Bronchial epithelial cell (primary cell): ENCODE data around the gene SH3BP2. TPM values are rescaled to one million over a fixed set of nuclear protein-coding genes. Genes with fewer than 3 reads are reported as not detected.

ENCODE experiments used
- DNase-seq: peaks from one replicate; pipeline ENCODE4 v3.0.0-alpha.2; 2010; ENCODE audit warnings: low read depth
- FAIRE-seq: peaks from 2 replicates; lab custom pipeline; 2011; peaks lifted over from hg19 to GRCh38; lab: Jason Lieb, UNC
- H3K27me3 ChIP-seq: 2 replicates; pipeline ENCODE4 v1.5.1; 2011; ENCODE audit warnings: low read length; ENCODE audit not compliant: control insufficient read depth, insufficient read depth
- H3K36me3 ChIP-seq: 2 replicates; pipeline ENCODE4 v1.5.1; 2011; ENCODE audit warnings: low read length; ENCODE audit not compliant: control insufficient read depth, insufficient read depth
- H3K4me3 ChIP-seq: 2 replicates; pipeline ENCODE4 v1.5.1; 2011; ENCODE audit warnings: mild to moderate bottlenecking, low read depth, low read length, control low read depth
- CTCF ChIP-seq: IDR thresholded peaks from 2 replicates; pipeline ENCODE4 v1.5.1; 2011; ENCODE audit warnings: mild to moderate bottlenecking, moderate library complexity, low read length, control low read depth, inconsistent platforms; ENCODE audit not compliant: insufficient read depth, severe bottlenecking
- total RNA-seq: library from RNA; depleted of rRNA; stranded (reverse); fragments of >200 nt; gene quantifications from 2 replicates; pipeline ENCODE4 v1.2.1, GENCODE V29; 2014

The SH3BP2 gene
- total RNA-seq, 1 donor from 2014 or later = 31.1 TPM

- H3K4me3 ChIP-seq = no peak overlapping the region
- TF ChIP-seq CTCF = no peak
- DNase-seq (no peak), FAIRE-seq (no peak)
- peaks cover 4% of the 10 kb centered on the region for H3K36me3 ChIP-seq
- no peaks in the 10 kb centered on the region for H3K27me3 ChIP-seq
Measured at GRCh38 chr4:2790583-2791517, 2.0 kb upstream of the SH3BP2 start.

- no peaks in the 10 kb centered on the region for H3K27me3 ChIP-seq
- peaks cover 5% of the 10 kb centered on the region for H3K36me3 ChIP-seq
- DNase-seq (no peak), FAIRE-seq (no peak)
- TF ChIP-seq CTCF = no peak
- H3K4me3 ChIP-seq = no peak overlapping the region
Measured at GRCh38 chr4:2791518-2792395, 1.1 kb upstream of the SH3BP2 start.

GRCh38 chr4:2792396-2792710 is 532 bp upstream of the SH3BP2 start:
- Histone ChIP-seq H3K36me3 (peaks cover 11% of the 10 kb centered on the region), H3K27me3 (no peaks in the 10 kb centered on the region), H3K4me3 (no peak overlapping the region)
- TF ChIP-seq CTCF = no peak
- FAIRE-seq (no peak), DNase-seq (no peak)

- TF ChIP-seq CTCF = no peak
- peaks cover 18% of the 10 kb centered on the region for H3K36me3 ChIP-seq
- H3K27me3 ChIP-seq = no peaks in the 10 kb centered on the region
- peak overlapping the region; percentile 82 for H3K4me3 ChIP-seq
- FAIRE-seq (no peak), DNase-seq (peak; percentile 60)
Measured at GRCh38 chr4:2793586-2794485, 951 bp downstream of the SH3BP2 start.

- Histone ChIP-seq H3K27me3 (no peaks in the 10 kb centered on the region), H3K36me3 (peaks cover 18% of the 10 kb centered on the region), H3K4me3 (peak overlapping the region; percentile 82)
- TF ChIP-seq CTCF = no peak
- DNase-seq (peak; percentile 49), FAIRE-seq (no peak)
Measured at GRCh38 chr4:2794486-2795299, 1.8 kb downstream of the SH3BP2 start.
